Raji (cell line): ENCODE measurements around the gene FUT6.

Experiments
- POLR2A ChIP-seq: IDR thresholded peaks from 2 replicates; pipeline ENCODE4 v1.6.1; 2011; ENCODE audit warnings: low read depth, low read length, control low read depth; ENCODE audit not compliant: insufficient read depth

The FUT6 gene

DNA sequence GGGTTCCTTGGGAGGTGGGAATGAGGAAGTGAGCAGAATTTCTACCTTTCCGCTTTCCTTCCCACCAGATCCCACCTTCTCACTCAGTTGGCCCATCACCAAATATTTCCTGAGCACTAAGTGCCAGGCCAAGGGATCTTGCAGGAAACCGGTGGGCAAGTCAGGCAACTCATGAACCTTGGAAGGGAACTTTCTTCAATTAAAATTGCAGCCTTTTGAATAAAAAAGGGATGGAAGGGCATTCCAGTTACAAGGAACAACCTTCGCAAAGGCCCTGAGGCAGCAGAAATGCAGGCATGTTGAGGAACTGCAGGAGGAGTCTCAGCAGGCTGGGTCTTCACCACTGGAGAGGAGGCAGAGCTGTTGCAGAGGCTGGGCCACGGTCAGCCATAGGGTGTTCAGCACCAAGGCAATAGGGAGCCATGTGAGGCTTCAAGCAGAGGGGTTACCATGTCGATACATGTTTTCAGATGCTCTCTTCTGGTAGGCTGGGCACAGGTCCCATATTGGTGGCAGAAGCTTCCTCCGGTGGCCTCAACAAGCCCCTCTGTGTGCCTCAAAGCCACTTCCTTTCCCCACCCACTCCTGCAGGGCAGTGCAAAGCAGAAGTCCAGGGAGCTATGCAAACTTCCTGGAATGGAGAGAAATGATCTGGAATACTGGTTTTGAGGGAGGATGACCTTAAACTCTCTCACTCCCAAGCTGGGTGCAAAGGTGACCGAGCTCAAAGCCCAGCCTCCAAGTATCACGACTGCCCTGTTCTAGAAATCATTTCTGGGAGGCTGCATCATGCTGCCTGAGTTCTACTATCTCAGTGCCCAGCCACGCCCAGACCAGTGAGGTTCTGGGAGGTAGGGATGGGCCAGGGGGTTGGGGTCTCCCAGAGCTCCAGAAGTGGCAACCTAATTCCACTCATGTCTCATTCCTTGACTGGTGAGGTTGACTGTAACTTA is at the start of gene FUT6:
Gene FUT6 (minus strand): TSS at position 638 of the 953 bp plus-strand sequence. CDS start 7,135 bp downstream, outside the sequence.
- TF ChIP-seq POLR2A = no peak

- no peak for TF ChIP-seq POLR2A
These were observed 43.0 kb upstream of the FUT6 start for GRCh38 chr19:5882421-5882968.

- no peak for TF ChIP-seq POLR2A
These were observed 42.2 kb upstream of the FUT6 start for GRCh38 chr19:5881543-5882299.

- TF ChIP-seq POLR2A = no peak
These were observed 41.1 kb upstream of the FUT6 start for GRCh38 chr19:5880604-5881078.

DNA sequence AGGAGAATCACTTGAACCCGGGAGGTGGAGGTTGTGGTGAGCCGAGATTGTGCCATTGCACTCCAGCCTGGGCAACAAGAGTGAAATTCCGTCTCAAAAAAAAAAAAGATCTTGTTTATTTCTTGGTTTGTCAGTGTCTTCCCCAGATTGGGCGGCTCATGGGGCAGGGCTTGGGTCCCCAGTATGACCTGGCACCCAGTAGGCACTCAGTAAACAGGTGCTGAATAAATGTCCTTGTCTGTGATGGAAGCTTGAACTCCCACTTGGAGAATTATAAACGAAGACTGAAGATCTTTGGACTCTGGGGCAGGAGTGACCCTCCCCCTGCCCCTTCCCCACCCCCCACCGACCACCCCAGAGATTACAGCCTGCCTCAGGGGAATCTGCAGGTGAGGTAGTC is 40.7 kb upstream of the FUT6 start:
- TF ChIP-seq POLR2A = no peak

- no peak for TF ChIP-seq POLR2A
These were observed 38.4 kb upstream of the FUT6 start for GRCh38 chr19:5877882-5878281.

GRCh38 chr19:5877427-5877826 is 37.9 kb upstream of the FUT6 start:
- no peak for TF ChIP-seq POLR2A

GRCh38 chr19:5873617-5874199 is 34.2 kb upstream of the FUT6 start:
- TF ChIP-seq POLR2A = no peak

GRCh38 chr19:5870986-5871394 is 31.5 kb upstream of the FUT6 start:
- TF ChIP-seq POLR2A = no peak

GRCh38 chr19:5867201-5868136 is 28.0 kb upstream of the FUT6 start:
- TF ChIP-seq POLR2A = no peak

DNA sequence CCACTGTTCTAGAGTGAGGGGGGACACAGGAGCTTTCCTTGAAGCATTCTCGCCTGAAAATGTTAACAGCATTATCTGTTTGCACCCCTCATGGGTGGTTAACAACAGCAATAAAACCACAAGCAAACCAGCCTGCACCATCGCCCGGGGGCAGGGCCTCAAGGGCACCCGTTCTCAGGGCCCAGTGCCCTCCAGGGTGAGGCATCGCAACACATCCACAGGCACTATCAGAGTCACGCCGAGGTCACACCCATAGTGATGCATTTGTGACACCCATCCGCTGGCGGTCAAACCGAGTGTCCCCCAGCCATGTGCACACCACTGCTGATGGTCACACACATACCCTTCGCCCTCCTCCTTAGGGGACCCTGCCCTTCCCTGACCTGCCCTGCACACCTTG is 26.3 kb upstream of the FUT6 start:
- no peak for TF ChIP-seq POLR2A

GRCh38 chr19:5864725-5865486 is 25.4 kb upstream of the FUT6 start:
- TF ChIP-seq POLR2A = no peak

GRCh38 chr19:5864013-5864720 is 24.7 kb upstream of the FUT6 start:
- TF ChIP-seq POLR2A = no peak
